OCI-LY3 (cell line): Measurements from ENCODE around the gene CEP350.

Source experiments
- H2AFZ ChIP-seq: fragments of 200-600, 300-600 bp; shearing (Covaris generic); 2 replicates; pipeline ENCODE4 v1.6.0; 2014; ENCODE audit warnings: antibody characterized with exemption, low read depth, low read length
- H3K27ac ChIP-seq: fragments of 200-600, 300-600 bp; sonication (generic); 2 replicates; pipeline ENCODE4 v1.5.1; 2014; ENCODE audit warnings: mild to moderate bottlenecking, low read length, moderate library complexity, mixed read lengths
- H3K27me3 ChIP-seq: fragments of 200-600, 300-600 bp; sonication (generic); 2 replicates; pipeline ENCODE4 v1.6.1; 2014; ENCODE audit warnings: low read depth, low read length, mixed read lengths
- H3K36me3 ChIP-seq: fragments of 200-600, 300-600 bp; sonication (generic); replicated peaks from 2 replicates; pipeline ENCODE3; 2014; ENCODE audit warnings: low read depth, low read length, mixed read lengths
- H3K4me1 ChIP-seq: fragments of 300-600, 200-600 bp; sonication (generic); 2 replicates; pipeline ENCODE4 v1.6.1; 2014; ENCODE audit warnings: low read length, mixed read lengths
- H3K4me2 ChIP-seq: fragments of 200-600, 300-600 bp; sonication (generic); 2 replicates; pipeline ENCODE4 v1.6.1; 2014; ENCODE audit warnings: low read length, mixed read lengths
- H3K4me3 ChIP-seq: fragments of 300-600, 200-600 bp; sonication (generic); 2 replicates; pipeline ENCODE4 v1.5.1; 2014; ENCODE audit warnings: antibody characterized with exemption, mild to moderate bottlenecking, low read length, moderate library complexity
- H3K79me2 ChIP-seq: fragments of 300-600, 200-600 bp; shearing (Covaris generic); 2 replicates; pipeline ENCODE4 v1.6.1; 2014; ENCODE audit warnings: mild to moderate bottlenecking, low read length, mixed read lengths
- H3K9ac ChIP-seq: fragments of 300-600, 200-600 bp; shearing (Covaris generic); 2 replicates; pipeline ENCODE4 v1.6.0; 2014; ENCODE audit warnings: mild to moderate bottlenecking, low read length, moderate library complexity
- H3K9me3 ChIP-seq: fragments of 200-600, 300-600 bp; shearing (Covaris generic); 2 replicates; pipeline ENCODE4 v1.6.1; 2014; ENCODE audit warnings: low read length, mixed read lengths; ENCODE audit not compliant: insufficient read depth
- H4K20me1 ChIP-seq: fragments of 200-600, 300-600 bp; sonication (generic); 2 replicates; pipeline ENCODE4 v1.6.1; 2016; ENCODE audit warnings: low read length, mixed read lengths; ENCODE audit not compliant: insufficient read depth
- CTCF ChIP-seq: fragments of 200-600, 300-600 bp; sonication (generic); IDR thresholded peaks from 2 replicates; pipeline ENCODE4 v1.5.1; 2014; ENCODE audit warnings: antibody characterized with exemption, low read length, low read depth
- EZH2phosphoT487 ChIP-seq: fragments of 200-600 bp; shearing (Covaris generic); IDR thresholded peaks from 2 replicates; pipeline ENCODE4 v1.6.1; 2018; ENCODE audit warnings: antibody characterized with exemption, mixed run types, low read depth

CEP350 gene

DNA sequence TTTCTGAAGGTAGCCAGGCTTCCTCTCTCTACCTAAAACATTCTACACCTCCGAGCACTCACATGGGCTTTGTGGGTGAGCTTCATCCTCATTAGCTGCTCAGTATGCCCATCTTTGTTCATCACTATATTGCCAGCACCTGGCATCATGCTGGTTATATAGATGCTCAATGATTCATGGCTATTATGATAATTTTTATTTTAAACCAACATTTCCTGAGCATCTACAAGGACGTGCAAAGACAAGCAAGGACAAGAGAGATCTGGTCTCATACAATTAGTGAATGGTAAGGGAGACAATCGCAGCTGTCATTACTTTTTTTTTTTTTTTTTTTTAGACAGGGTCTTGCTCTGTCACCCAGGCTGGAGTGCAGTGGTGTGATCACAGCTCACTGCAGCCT lies 188.7 kb downstream of the CEP350 start:
- Histone ChIP-seq H3K27ac (no peak overlapping the region), H3K4me2 (no peak overlapping the region), H3K9me3 (no peaks in the 10 kb centered on the region), H2AFZ (no peak overlapping the region), H3K4me1 (no peaks in the 10 kb centered on the region; the same call in 1 of the 2 replicates), H3K79me2 (no peaks in the 10 kb centered on the region), H3K36me3 (no peaks in the 10 kb centered on the region), H3K4me3 (no peak overlapping the region), H4K20me1 (no peaks in the 10 kb centered on the region), H3K27me3 (no peaks in the 10 kb centered on the region; the same call in 1 of the 2 replicates), H3K9ac (no peak overlapping the region)
- TF ChIP-seq CTCF: no peak
- TF ChIP-seq EZH2phosphoT487: no peak

DNA sequence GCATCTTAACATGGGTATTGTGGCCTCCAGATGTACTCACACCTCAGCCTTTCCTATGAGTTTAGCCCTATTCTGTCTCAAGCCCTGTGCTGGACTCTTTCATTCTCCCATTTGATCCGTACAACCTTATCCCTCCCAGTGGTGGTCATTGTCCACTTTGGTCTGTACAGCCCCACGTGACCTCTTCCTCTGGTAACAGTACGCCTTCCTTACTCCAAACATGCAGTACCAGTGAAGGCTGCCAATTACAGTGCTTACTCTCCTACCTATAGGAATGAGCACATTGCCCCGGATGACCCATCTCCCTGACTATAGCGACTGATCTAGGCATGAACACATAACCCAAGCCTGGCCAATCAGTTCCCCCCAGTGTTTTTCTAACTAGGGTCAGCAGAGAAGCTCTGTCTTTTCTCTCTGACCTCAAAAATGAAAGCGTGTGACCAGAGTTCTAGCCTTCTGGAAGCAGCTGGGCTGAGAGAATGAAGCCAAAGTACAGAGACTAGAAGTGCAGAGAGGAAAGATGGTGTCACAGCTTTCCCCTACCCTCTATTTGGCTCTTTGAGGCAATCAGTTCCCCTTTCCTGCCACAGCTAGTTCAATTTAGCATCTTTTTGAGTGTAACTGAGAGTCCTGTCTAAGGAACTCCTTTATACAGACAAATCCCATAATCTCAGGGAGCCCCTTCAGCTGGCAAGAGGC lies 190.2 kb downstream of the CEP350 start:
- Histone ChIP-seq H3K4me1 (no peaks in the 10 kb centered on the region; the same call in 1 of the 2 replicates), H3K4me3 (no peak overlapping the region), H4K20me1 (no peaks in the 10 kb centered on the region), H3K4me2 (no peak overlapping the region), H3K9ac (no peak overlapping the region), H3K36me3 (no peaks in the 10 kb centered on the region), H2AFZ (peak overlapping the region; percentile 23), H3K27ac (no peak overlapping the region), H3K27me3 (no peaks in the 10 kb centered on the region; the same call in 1 of the 2 replicates), H3K9me3 (no peaks in the 10 kb centered on the region), H3K79me2 (no peaks in the 10 kb centered on the region)
- no peak for TF ChIP-seq EZH2phosphoT487
- no peak for TF ChIP-seq CTCF

GRCh38 chr1:180145446-180145845 lies 190.8 kb downstream of the CEP350 start:
- TF ChIP-seq EZH2phosphoT487: no peak
- Histone ChIP-seq H3K27ac (no peak overlapping the region), H2AFZ (peak overlapping the region; percentile 23), H3K79me2 (no peaks in the 10 kb centered on the region), H3K4me1 (no peaks in the 10 kb centered on the region; the same call in 1 of the 2 replicates), H3K9me3 (no peaks in the 10 kb centered on the region), H3K4me2 (no peak overlapping the region), H3K27me3 (no peaks in the 10 kb centered on the region; the same call in 1 of the 2 replicates), H4K20me1 (no peaks in the 10 kb centered on the region), H3K4me3 (no peak overlapping the region), H3K9ac (no peak overlapping the region), H3K36me3 (no peaks in the 10 kb centered on the region)

GRCh38 chr1:180150982-180151381 lies 196.4 kb downstream of the CEP350 start:
- H4K20me1 ChIP-seq: no peaks in the 10 kb centered on the region
- no peaks in the 10 kb centered on the region for H3K36me3 ChIP-seq
- no peaks in the 10 kb centered on the region for H3K79me2 ChIP-seq
- no peak overlapping the region for H3K27ac ChIP-seq
- no peak overlapping the region for H3K4me3 ChIP-seq
- H3K27me3 ChIP-seq: no peaks in the 10 kb centered on the region
- H3K4me2 ChIP-seq: no peak overlapping the region
- peaks cover 12% of the 10 kb centered on the region for H3K4me1 ChIP-seq
- no peak for TF ChIP-seq CTCF
- TF ChIP-seq EZH2phosphoT487: no peak
- H2AFZ ChIP-seq: no peak overlapping the region
- no peak overlapping the region for H3K9ac ChIP-seq
- no peaks in the 10 kb centered on the region for H3K9me3 ChIP-seq
